ENCODE measurements around the gene CACNA1S.

CACNA1S gene

DNA sequence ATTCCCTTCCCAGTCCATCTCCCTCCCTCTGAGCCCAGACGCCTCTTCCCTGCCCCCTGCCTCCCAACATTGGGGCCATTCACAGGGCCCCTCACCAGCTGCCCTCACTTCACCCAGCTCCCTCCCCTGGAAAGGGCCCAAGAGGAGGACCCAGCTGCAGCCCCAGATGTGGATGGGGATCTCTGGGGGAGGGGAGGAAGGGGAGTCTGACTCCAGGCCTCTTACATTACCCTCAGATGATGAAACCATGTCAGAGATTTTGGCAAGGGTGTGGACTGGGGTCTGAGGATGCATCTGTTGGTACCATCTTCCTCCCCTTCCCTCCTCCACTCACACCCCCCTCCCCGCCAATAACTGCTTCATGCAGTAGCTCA is 87.6 kb downstream of the CACNA1S start:
- DNase-seq = no peak

- no peak for DNase-seq
Measured at GRCh38 chr1:201023920-201024624, 88.2 kb downstream of the CACNA1S start.

GRCh38 chr1:201023517-201023902 is 88.7 kb downstream of the CACNA1S start, which contains the start of gene KIF21B:
Gene KIF21B, minus strand, starts transcription at chr1:201023714. Its CDS starts 331 bp downstream, at chr1:201023383.
- DNase-seq = peak; percentile 86

DNA sequence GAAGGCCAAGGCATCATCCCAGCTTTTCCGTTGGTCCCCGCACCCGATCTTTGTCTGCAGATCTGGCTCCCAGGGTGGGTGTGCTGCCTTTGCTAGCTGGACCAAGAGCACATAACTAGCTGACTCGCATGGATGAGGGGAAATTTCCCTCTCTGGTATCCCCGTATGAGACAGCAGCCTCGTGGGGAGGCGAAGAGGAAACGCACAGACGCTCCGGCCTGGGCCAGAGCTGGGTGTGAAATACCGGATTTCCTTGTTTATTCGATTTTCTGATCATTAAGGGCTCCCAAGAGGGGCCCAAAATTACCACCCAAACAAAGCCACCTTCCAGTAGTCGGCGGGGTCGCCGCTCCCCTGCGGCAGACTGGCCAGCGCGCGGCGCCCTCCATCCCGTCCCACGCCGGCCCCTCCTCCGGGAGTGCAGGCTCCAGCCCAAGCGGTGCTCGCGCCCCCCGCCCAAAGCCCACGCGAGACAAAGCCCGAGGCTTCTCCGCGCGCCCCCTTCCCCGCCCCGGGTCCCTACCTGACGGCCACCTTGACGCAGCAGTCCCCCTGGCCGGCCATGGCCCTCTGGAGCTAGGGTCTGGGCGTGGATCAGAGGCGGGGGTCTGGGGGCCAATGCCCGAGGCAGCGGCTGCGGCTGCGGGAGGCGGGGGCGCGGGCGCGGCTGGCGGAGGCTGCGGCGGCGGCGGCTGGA is 89.3 kb downstream of the CACNA1S start:
- no peak for DNase-seq

DNA sequence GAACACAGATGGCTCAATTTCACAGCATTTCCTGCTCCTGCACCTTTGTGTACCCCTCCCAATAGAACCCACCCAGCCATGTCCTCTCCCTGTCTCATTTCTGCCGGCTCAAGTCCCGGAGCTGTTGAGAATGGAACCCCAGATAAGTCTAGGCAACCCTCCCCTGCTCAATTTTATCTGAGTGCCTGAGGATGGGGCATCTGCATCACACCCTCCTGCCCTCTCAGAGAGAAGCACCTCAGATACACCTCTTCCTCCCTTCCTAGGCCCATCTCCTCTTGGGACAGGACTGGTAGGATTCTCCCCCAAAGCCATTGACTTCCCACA is 89.8 kb downstream of the CACNA1S start:
- DNase-seq = no peak

DNA sequence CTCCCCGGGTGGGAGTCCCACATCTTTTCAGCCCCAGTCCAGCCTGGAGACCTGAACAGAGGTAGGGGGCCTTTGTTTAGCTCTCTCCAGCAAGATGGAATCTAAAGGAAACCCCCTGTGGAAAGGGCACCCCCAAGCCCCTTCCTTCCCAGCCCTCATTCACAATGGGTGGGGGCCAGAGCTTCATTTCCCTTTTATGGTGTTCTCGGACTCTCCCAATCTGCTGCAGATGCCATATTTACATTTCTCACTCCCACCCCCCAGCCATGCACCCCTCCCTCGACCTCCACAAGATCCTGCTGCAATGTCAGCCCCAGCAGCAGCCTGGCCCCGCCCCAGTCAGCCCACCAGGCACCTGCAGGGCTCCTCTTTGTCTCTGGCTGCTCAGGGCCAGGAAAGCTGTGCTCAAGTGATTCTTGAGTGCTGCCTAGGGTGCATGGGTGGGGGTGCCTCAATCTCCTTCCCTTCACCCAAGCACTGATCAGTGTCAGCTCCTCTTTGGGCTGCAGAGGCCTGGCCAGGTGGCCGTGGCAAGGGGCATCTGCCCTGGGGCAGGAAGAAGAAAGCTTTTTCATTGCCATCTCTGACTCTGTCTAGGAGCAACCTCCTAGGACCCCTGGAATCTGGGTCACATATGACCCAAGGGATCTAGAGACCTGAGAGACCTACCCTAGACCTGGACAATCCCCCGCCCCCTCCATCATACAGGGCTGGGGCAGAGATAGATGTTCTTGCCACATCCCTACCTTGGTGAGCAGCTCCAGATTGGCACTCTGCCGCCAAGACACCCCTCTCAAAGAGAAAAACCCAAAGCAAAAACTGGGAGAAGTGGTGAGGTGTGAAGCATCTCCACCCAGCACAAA is 90.4 kb downstream of the CACNA1S start:
- DNase-seq = no peak

DNA sequence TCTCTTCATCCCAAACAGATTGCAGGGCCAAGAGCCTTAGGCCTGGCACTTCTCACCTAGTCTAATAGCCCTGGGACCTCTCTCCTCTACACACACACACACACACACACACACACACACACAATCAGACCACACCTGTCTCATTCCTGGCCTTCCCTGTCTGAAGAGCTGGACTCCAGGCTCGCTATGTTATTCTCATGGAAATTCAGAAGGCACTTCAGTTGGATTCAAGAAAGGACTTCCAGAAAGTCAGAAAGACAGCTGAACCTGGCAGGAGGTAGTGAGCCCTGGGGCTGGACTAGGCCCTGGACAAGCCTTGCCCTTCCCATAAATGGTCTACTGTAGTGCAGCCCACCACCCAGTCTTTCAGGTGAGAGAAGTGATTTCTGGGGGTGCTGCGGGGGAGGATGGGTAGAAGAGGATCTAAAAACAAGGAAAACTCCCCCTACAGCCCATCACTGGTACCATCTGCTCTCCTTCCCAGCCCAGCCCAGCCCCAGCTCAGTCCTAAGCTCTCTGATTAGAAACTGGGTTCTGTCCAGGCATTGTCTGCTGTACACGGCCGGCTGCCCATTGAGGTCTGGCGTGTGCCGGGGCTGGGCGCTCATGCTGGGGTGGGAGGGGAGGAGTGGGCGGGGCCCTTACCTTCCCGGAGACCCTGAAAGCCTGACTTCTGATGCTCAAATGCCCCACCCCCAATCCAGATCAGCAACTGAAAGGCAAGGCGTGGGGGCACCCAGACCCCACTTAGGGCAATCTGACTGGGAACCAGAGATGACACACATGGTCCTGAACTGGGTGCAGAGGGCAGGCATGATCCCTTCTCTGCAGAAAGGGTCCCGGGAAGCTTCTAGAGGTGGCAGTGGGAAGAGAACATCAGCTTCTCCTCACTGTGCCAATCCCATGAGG is 91.3 kb downstream of the CACNA1S start:
- no peak for DNase-seq

DNA sequence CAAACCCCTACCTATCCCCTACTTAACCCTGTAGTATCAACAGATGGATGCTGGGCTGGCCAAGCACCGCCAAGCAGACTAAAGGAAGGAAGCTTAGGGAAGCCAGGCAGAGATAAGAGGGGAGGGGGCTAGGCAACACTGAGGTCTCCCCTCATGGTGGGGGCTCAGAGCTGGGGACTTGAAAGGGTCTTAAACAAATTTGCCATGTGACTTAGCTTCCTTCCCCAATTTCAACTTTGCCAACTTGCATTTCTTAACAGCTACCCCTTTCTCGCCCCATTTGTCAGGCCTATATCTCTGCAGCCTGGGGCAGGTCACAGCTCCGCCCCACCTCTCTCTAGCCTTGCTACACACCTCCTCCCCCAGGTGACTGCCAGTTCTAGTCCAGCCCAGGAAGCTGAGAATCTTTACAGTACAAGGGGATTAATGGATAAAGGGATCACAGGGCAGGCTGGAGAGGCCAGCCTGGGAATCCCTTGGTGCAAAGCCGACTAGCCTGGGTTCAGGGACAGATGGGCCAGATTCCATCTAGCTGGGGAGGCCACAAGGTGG is 92.1 kb downstream of the CACNA1S start:
- DNase-seq = no peak

DNA sequence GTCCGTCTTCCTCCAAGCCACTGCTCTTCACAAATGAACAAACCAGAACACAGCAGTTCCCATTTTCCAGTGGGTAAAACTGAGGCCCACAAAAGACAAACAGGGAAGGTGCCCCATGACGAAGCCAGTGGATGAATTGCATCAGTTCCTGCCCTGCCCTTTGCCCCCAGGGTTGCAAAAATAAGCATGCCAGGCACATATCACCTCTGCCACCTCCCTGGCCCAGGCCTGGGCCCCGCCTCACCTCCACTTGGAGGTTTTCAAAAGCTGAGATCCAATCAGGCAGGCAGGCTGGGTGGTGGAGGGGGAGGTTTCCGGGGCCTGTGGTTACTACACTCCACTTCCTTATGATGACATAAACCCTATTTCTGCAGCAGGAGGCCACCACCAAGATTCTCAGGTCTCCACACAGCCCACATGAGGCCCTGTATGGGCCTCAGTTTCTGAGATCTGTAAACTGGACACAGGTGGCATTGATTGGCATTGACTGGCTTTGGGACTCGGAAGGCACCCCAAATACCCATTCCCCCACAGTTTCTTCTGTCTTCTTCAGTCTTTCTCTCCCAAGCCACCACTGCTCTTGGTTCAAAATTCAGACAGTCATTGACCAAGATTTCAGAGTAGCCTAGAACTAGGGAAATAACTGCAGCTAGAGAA is 92.8 kb downstream of the CACNA1S start:
- peak; percentile 74 for DNase-seq

DNA sequence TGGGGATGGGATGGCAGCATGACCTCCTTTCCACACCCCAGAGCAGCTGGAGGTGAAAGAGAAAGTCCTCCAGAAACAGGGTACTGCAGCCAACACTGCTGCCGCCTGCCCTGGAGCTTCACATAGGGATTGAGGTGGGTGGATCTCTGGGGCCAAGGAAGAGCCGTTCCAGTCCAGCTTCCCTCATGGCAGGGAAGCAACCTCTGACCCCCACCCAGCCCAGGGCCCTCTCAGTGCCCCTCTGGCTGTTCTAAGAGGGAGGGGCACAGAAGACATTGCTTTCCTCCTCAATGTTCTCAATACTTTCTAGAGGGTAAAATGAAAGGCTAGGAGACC is 94.4 kb downstream of the CACNA1S start:
- no peak for DNase-seq

DNA sequence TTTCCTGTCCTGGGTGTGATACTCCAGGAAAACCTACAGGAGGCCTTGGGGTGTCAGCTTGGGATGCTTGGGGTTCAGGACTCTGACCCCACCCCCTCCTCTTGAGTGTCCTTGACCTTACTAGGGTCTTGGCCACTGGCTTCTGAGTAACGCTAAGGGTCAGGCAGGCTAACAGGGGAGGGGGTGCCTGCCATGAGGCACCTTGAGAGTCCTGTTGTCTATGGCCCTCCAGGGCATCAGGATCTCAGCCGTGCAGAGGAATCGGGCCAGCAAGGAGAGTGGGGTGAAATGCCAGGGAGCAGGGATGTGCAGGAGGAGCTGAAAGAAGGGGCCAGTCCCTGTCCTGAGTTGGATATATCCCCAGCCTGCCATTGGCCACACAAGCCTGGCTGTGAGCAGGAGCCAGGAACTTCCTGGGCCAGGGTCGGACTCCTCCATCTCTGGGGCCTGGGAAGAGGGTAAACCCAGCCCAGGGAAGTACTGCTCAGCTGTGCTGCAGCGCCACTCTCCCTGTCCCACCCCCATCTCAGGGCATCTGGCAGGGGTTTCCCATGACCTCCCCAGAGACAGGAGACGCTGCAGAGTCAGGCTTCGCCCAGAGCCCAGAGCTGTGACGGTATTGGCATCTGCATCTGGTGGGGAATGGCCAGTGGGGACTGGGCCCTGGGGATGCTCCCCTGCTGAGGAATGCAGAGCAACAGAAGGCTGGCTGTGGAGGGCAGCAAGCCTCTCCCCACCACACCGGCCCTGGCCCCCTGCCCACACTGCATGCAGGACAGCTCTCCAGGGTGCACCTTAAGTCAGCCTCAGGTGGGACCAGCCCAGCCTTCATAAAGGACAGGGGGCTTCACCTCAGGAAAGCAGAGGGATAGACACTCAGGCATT is 95.0 kb downstream of the CACNA1S start:
- DNase-seq = no peak

DNA sequence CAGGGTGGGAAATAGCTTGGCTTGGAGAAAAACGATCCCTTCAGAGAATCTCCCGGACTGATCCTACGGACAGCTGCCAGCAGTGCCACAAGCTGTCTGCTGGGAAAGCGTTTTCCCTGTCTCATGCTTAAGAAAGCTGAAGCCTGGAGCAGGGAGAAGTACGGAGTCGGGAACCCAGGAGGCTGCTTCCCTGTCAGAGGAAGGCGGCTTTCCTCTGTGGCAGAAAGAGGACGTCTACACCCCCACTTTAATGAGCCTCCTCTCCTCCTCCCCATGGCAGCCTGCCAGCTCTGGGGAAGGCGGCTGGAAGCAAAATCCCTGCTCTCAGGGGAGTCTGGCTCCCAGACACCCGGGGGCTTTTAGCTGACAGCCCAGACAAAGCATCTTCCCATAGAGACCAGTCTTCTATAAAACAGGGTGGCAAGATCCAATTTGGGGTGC is 96.0 kb downstream of the CACNA1S start:
- no peak for DNase-seq

- no peak for DNase-seq
Measured at GRCh38 chr1:201015551-201016091, 96.6 kb downstream of the CACNA1S start.

GRCh38 chr1:201014816-201015200 is 97.4 kb downstream of the CACNA1S start:
- no peak for DNase-seq

DNA sequence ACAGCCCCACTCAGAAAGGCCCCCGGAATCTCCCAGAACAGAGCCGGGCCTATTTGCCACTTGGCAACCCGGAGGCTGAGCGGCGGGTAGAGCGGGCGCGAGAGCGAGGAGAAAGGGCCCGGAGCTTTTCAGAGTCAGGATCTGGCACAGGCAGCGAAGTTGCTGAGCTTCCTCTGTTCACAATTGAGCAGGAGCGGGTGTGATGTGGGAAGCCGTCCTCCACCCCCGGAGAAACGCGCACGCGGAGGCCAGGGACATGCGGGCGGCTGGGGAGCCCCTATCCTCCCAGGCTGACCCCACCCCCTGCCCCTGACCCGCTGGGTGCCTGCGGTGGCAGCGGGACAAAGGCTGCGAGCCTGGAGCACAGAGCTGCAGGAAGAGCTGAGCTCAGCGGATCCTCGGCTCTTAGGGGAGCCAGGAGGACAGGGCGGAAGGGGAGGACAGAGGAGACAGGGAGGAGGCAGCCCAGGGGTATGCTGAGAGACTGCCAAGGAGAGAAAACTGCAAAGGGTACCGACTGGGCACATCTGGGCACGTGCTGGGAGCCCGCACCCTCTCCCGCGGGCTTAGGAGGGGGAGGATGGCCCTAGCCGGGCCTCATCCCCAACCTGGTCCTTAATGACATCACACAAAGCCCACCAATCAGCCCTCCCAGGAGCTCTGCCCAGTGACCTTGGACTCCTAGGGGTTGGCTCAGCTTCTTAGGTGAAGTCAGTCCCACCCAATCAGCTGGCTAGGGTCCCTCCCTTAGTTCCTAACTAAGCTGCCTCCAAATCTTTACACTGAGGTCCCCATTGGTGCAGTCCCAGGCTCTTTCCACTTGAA is 98.0 kb downstream of the CACNA1S start:
- DNase-seq = no peak

GRCh38 chr1:201013031-201013485 is 99.2 kb downstream of the CACNA1S start:
- no peak for DNase-seq

DNA sequence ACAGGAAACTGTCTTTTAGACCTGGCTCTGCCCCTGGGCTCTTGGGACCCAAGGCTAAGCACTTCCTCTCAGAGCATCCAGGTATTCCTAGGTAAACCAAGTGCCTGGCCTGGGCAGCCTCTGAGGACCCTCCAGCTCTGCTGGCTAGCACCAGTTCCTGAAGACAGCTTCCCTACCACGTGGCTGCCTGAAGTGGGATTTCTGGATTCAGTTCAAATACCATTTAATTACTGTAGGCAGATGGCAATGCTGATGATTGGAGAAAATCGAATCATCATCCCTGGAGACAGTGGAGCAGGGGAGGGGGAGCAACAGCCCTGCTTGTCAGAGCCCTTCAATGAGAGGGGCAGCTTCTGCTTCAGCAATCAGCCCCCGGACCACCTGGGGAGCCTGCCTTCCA is 100.6 kb downstream of the CACNA1S start:
- no peak for DNase-seq

- DNase-seq = no peak
Measured at GRCh38 chr1:201009962-201010645, 102.1 kb downstream of the CACNA1S start.
